Stimulated activated CD4-positive, alpha-beta T cell treated with anti-CD3 and anti-CD28 coated beads, Interleukin-2, amount 100 ng/mL, for 4 hours (primary cell): ENCODE measurements around the gene CPNE5.
"Not testable (repeated sequence)": the region's sequence is repeated elsewhere in the genome, so short reads cannot be mapped to it uniquely, and the experiment has no call there.

Experiments used
- DNase-seq: peaks from one replicate; pipeline ENCODE4 v3.0.0-alpha.2; 2020; ENCODE audit warnings: low read depth

The CPNE5 gene

GRCh38 chr6:36815962-36816735 is 23.1 kb downstream of the CPNE5 start:
- no peak for DNase-seq

- no peak for DNase-seq
Measured at GRCh38 chr6:36814249-36814648, 25.0 kb downstream of the CPNE5 start.

GRCh38 chr6:36813526-36813925 is 25.7 kb downstream of the CPNE5 start:
- DNase-seq = no peak

GRCh38 chr6:36813047-36813446 is 26.2 kb downstream of the CPNE5 start:
- DNase-seq = not testable (repeated sequence)

GRCh38 chr6:36809941-36810803 is 29.1 kb downstream of the CPNE5 start:
- no peak for DNase-seq

- no peak for DNase-seq
Measured at GRCh38 chr6:36809156-36809555, 30.1 kb downstream of the CPNE5 start.

- DNase-seq = no peak
Measured at GRCh38 chr6:36808634-36809033, 30.6 kb downstream of the CPNE5 start.

- no peak for DNase-seq
Measured at GRCh38 chr6:36807750-36808149, 31.5 kb downstream of the CPNE5 start.

GRCh38 chr6:36807143-36807542 is 32.1 kb downstream of the CPNE5 start:
- no peak for DNase-seq

GRCh38 chr6:36805917-36806316 is 33.3 kb downstream of the CPNE5 start:
- DNase-seq = no peak

GRCh38 chr6:36805096-36805797 is 34.0 kb downstream of the CPNE5 start:
- no peak for DNase-seq

- DNase-seq = no peak
Measured at GRCh38 chr6:36804563-36804962, 34.7 kb downstream of the CPNE5 start.

- DNase-seq = no peak
Measured at GRCh38 chr6:36803908-36804307, 35.3 kb downstream of the CPNE5 start.

GRCh38 chr6:36803482-36803881 is 35.8 kb downstream of the CPNE5 start:
- no peak for DNase-seq

GRCh38 chr6:36800223-36801076 is 38.8 kb downstream of the CPNE5 start:
- DNase-seq = no peak

- DNase-seq = no peak
Measured at GRCh38 chr6:36798852-36799251, 40.4 kb downstream of the CPNE5 start.

- DNase-seq = no peak
Measured at GRCh38 chr6:36797653-36798052, 41.6 kb downstream of the CPNE5 start.

- no peak for DNase-seq
Measured at GRCh38 chr6:36797055-36797454, 42.2 kb downstream of the CPNE5 start.

- DNase-seq = no peak
Measured at GRCh38 chr6:36794713-36795065, 44.6 kb downstream of the CPNE5 start.

- DNase-seq = no peak
Measured at GRCh38 chr6:36793913-36794712, 45.1 kb downstream of the CPNE5 start.
